ENCODE measurements around the gene DNAJB9. TPM values are rescaled to one million over a fixed set of nuclear protein-coding genes. Genes with fewer than 3 reads are reported as not detected.

The DNAJB9 gene
- total and polyA plus RNA-seq, 9 of the 15 experiments (the other 6 are each of a cell fraction or from before 2014, with no cell fraction given) = 4.3 to 34.2 (median 9.6) TPM

DNA sequence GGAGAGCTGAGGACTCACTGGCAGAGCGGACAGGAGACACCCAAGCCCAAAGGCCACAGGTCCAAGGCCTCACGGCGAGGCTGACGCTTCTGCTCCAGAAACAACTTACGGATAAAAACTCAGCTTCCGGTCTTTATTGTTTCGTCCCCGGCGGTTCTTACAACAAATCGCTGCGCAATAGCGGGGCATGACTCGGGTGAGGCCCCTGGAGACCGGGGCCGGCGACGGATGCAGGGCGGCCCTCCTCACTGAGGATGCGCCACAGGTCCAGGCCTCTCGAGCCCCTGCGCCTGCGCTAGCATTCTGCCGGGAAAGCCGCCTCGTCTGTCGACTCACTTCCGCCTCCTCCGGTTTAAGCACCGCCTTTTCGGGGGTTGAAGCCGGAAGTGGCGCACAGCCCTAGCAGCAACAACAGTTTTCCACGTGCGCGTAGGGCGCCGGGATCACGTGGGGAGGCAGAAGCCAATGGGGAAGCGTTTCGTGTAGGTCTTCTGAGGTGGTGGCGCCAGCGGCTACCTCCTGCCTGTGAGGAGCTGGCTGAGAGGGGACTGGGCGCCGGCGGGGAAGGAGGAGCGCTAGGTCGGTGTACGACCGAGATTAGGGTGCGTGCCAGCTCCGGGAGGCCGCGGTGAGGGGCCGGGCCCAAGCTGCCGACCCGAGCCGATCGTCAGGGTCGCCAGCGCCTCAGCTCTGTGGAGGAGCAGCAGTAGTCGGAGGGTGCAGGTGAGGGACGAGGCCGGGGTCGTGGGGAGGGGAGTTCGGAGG is at the start of gene DNAJB9, which contains the start of gene THAP5 (continued):
- TF ChIP-seq, protein P1, sequence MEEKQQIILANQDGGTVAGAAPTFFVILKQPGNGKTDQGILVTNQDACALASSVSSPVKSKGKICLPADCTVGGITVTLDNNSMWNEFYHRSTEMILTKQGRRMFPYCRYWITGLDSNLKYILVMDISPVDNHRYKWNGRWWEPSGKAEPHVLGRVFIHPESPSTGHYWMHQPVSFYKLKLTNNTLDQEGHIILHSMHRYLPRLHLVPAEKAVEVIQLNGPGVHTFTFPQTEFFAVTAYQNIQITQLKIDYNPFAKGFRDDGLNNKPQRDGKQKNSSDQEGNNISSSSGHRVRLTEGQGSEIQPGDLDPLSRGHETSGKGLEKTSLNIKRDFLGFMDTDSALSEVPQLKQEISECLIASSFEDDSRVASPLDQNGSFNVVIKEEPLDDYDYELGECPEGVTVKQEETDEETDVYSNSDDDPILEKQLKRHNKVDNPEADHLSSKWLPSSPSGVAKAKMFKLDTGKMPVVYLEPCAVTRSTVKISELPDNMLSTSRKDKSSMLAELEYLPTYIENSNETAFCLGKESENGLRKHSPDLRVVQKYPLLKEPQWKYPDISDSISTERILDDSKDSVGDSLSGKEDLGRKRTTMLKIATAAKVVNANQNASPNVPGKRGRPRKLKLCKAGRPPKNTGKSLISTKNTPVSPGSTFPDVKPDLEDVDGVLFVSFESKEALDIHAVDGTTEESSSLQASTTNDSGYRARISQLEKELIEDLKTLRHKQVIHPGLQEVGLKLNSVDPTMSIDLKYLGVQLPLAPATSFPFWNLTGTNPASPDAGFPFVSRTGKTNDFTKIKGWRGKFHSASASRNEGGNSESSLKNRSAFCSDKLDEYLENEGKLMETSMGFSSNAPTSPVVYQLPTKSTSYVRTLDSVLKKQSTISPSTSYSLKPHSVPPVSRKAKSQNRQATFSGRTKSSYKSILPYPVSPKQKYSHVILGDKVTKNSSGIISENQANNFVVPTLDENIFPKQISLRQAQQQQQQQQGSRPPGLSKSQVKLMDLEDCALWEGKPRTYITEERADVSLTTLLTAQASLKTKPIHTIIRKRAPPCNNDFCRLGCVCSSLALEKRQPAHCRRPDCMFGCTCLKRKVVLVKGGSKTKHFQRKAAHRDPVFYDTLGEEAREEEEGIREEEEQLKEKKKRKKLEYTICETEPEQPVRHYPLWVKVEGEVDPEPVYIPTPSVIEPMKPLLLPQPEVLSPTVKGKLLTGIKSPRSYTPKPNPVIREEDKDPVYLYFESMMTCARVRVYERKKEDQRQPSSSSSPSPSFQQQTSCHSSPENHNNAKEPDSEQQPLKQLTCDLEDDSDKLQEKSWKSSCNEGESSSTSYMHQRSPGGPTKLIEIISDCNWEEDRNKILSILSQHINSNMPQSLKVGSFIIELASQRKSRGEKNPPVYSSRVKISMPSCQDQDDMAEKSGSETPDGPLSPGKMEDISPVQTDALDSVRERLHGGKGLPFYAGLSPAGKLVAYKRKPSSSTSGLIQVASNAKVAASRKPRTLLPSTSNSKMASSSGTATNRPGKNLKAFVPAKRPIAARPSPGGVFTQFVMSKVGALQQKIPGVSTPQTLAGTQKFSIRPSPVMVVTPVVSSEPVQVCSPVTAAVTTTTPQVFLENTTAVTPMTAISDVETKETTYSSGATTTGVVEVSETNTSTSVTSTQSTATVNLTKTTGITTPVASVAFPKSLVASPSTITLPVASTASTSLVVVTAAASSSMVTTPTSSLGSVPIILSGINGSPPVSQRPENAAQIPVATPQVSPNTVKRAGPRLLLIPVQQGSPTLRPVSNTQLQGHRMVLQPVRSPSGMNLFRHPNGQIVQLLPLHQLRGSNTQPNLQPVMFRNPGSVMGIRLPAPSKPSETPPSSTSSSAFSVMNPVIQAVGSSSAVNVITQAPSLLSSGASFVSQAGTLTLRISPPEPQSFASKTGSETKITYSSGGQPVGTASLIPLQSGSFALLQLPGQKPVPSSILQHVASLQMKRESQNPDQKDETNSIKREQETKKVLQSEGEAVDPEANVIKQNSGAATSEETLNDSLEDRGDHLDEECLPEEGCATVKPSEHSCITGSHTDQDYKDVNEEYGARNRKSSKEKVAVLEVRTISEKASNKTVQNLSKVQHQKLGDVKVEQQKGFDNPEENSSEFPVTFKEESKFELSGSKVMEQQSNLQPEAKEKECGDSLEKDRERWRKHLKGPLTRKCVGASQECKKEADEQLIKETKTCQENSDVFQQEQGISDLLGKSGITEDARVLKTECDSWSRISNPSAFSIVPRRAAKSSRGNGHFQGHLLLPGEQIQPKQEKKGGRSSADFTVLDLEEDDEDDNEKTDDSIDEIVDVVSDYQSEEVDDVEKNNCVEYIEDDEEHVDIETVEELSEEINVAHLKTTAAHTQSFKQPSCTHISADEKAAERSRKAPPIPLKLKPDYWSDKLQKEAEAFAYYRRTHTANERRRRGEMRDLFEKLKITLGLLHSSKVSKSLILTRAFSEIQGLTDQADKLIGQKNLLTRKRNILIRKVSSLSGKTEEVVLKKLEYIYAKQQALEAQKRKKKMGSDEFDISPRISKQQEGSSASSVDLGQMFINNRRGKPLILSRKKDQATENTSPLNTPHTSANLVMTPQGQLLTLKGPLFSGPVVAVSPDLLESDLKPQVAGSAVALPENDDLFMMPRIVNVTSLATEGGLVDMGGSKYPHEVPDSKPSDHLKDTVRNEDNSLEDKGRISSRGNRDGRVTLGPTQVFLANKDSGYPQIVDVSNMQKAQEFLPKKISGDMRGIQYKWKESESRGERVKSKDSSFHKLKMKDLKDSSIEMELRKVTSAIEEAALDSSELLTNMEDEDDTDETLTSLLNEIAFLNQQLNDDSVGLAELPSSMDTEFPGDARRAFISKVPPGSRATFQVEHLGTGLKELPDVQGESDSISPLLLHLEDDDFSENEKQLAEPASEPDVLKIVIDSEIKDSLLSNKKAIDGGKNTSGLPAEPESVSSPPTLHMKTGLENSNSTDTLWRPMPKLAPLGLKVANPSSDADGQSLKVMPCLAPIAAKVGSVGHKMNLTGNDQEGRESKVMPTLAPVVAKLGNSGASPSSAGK (IDR thresholded peaks at IDR 0.05) = peak; percentile 100
- TF ChIP-seq ZNF232 (CRISPR knock-in tag; IDR thresholded peaks at IDR 0.05) (peak; percentile 40; the same call in 1 of the 2 replicates), ZFP30 (CRISPR knock-in tag; IDR thresholded peaks at IDR 0.05; ENCODE audit: borderline replicate concordance) (no peak), FOXJ2 (tag; IDR thresholded peaks at IDR 0.05) (peak; percentile 91; the same call in 1 of the 2 replicates), ZFX (CRISPR knock-in tag; IDR thresholded peaks at IDR 0.05) (peak; percentile 99), FOXP1 (CRISPR knock-in tag; IDR thresholded peaks at IDR 0.05) (peak; percentile 46; the same call in 1 of the 2 replicates), MECOM (CRISPR knock-in tag; IDR thresholded peaks at IDR 0.05) (peak; percentile 58; the same call in 1 of the 2 replicates), TAF1 (IDR thresholded peaks at IDR 0.05; ENCODE audit: control insufficient read depth, extremely low read depth, insufficient read depth, low read length, severe bottlenecking) (peak; percentile 93), MEIS2 (IDR thresholded peaks at IDR 0.05; ENCODE audit: partially characterized antibody) (peak; percentile 96), CEBPB (tag; IDR thresholded peaks at IDR 0.05) (no peak), MYC (IDR thresholded peaks at IDR 0.05; ENCODE audit: low read depth, low read length) (peak; percentile 100), MYC (CRISPR knock-in tag; IDR thresholded peaks at IDR 0.05; ENCODE audit: borderline replicate concordance, low read depth) (peak; percentile 87; the same call in 1 of the 2 replicates), NR4A1 (CRISPR knock-in tag; IDR thresholded peaks at IDR 0.05) (no peak), NR4A1 (tag; IDR thresholded peaks at IDR 0.05) (peak; percentile 58)
- TF ChIP-seq, protein P2, sequence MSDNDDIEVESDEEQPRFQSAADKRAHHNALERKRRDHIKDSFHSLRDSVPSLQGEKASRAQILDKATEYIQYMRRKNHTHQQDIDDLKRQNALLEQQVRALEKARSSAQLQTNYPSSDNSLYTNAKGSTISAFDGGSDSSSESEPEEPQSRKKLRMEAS (CRISPR knock-in tag; IDR thresholded peaks at IDR 0.05) = peak; percentile 99
- TF ChIP-seq, protein P3, sequence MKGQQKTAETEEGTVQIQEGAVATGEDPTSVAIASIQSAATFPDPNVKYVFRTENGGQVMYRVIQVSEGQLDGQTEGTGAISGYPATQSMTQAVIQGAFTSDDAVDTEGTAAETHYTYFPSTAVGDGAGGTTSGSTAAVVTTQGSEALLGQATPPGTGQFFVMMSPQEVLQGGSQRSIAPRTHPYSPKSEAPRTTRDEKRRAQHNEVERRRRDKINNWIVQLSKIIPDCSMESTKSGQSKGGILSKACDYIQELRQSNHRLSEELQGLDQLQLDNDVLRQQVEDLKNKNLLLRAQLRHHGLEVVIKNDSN (CRISPR knock-in tag; IDR thresholded peaks at IDR 0.05) = peak; percentile 100

Measured in K562 (cell line).